Esophagus muscularis mucosa (tissue), 2 donors: ENCODE results near the gene MTMR4.

Experiments used
- POLR2A ChIP-seq: fragments of 450-650 bp; IDR thresholded peaks from one replicate; pipeline ENCODE4 v1.6.1; 2017; ENCODE audit warnings: antibody characterized with exemption, moderate library complexity, mild to moderate bottlenecking, low read depth
- POLR2AphosphoS5 ChIP-seq, 2 donors: sonication (generic); formaldehyde crosslinking; IDR thresholded peaks; one replicate each; pipeline ENCODE4 v1.6.1; 2017; ENCODE audit warnings: antibody characterized with exemption in 2 of 2

GRCh38 chr17:58446086-58446485 is 68.4 kb downstream of the MTMR4 start:
- TF ChIP-seq POLR2AphosphoS5 (IDR thresholded peaks at IDR 0.05) (no peak), POLR2A (no peak)
